Stimulated activated CD8-positive, alpha-beta memory T cell treated with anti-CD3 and anti-CD28 coated beads, Interleukin-15, amount 100 ng/mL, for 4 hours (primary cell): Measurements from ENCODE around the gene ERICH4.
"Not testable (repeated sequence)": the region's sequence is repeated elsewhere in the genome, so short reads cannot be mapped to it uniquely, and the experiment has no call there.

Source experiments
- DNase-seq, 2 donors: peaks; one replicate each; pipeline ENCODE4 v3.0.0-alpha.2; 2020; ENCODE audit warnings: low read depth in 2 of 2

ERICH4 gene

GRCh38 chr19:41442473-41443355, at the start of gene ERICH4:
Gene ERICH4 (plus strand): TSS chr19:41443156. CDS start chr19:41443170, 14 bp downstream.
- DNase-seq = no peak

- DNase-seq = no peak
Observed at GRCh38 chr19:41395355-41395754, 47.6 kb upstream of the ERICH4 start.

GRCh38 chr19:41397086-41398049, 45.6 kb upstream of the ERICH4 start, which contains the start of the genes BCKDHA and EXOSC5:
Gene BCKDHA (plus strand): TSS chr19:41397818. CDS start chr19:41397828, 10 bp downstream.
Gene EXOSC5 (minus strand): TSS chr19:41397359. CDS start chr19:41397328, 31 bp downstream.
- DNase-seq = peak; percentile 97 to 99

GRCh38 chr19:41398050-41398418, 44.9 kb upstream of the ERICH4 start:
- DNase-seq = no peak

GRCh38 chr19:41398598-41398997, 44.4 kb upstream of the ERICH4 start:
- no peak for DNase-seq

GRCh38 chr19:41399091-41399490, 43.9 kb upstream of the ERICH4 start:
- DNase-seq = no peak

GRCh38 chr19:41399525-41399924, 43.4 kb upstream of the ERICH4 start:
- DNase-seq = no peak

- DNase-seq = no peak
Observed at GRCh38 chr19:41401483-41401882, 41.5 kb upstream of the ERICH4 start.

GRCh38 chr19:41402010-41402409, 40.9 kb upstream of the ERICH4 start:
- DNase-seq = no peak

- DNase-seq = no peak
Observed at GRCh38 chr19:41403181-41403970, 39.6 kb upstream of the ERICH4 start.

GRCh38 chr19:41405776-41406175, 37.2 kb upstream of the ERICH4 start:
- no peak for DNase-seq

- DNase-seq = no peak
Observed at GRCh38 chr19:41407271-41407670, 35.7 kb upstream of the ERICH4 start.

GRCh38 chr19:41408256-41408655, 34.7 kb upstream of the ERICH4 start:
- DNase-seq = no peak

- DNase-seq = not testable (repeated sequence)
Observed at GRCh38 chr19:41408846-41409245, 34.1 kb upstream of the ERICH4 start.

- no peak for DNase-seq
Observed at GRCh38 chr19:41409288-41409687, 33.7 kb upstream of the ERICH4 start.

- DNase-seq = no peak
Observed at GRCh38 chr19:41410336-41411054, 32.5 kb upstream of the ERICH4 start.

GRCh38 chr19:41411100-41411967, 31.6 kb upstream of the ERICH4 start:
- DNase-seq = no peak

- no peak for DNase-seq
Observed at GRCh38 chr19:41411968-41412265, 31.0 kb upstream of the ERICH4 start.

GRCh38 chr19:41412953-41413352, 30.0 kb upstream of the ERICH4 start:
- no peak for DNase-seq

GRCh38 chr19:41413947-41414346, 29.0 kb upstream of the ERICH4 start:
- no peak for DNase-seq
